ENCODE results near the gene RASSF4.

RASSF4 gene

DNA sequence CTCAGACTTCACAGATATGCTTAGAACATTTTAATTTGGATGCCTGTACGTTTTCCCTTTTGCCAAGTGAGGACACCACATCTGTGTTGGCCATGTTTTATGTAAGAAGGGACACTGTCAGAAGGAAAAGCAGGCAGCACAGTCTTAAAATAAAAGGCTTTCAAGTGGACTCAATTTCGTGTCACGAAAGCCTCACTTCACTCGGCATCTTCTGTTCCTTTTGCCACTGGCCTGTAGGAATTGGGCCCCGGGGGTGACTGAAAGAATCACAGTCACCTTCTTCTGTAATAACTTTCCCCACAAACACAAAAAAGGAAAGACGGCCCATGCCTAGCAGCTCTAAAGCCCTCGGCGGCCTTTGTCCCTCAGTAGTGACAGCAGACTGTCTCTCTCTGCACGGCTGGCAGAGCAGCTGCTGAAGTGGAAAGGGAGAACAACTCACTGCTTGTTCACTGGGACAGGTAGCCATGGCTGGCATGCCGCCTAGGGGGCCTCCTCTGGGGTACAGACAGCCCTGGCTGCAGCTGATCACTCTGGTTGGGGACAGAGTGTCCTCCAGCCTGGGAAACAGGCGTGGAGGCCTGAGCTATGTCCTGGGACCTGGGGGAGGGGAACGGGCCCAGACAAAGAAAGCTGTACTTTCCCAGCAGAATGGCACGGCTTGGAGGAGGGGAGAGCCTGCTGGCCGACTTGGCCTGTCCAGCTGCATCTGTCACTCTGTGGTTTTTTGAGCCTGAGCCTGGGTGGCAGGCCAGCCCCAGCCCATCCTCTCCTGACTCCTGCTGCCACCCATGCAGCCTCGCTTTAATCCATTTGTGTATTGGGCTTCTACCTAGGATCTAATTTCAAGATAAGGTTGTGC is 4.4 kb downstream of the RASSF4 start:
- Histone ChIP-seq H3K4me1 (ENCODE audit: control insufficient read depth in 2 of 2, insufficient read depth in 1 of 2, low read depth in 1 of 2, low read length in 2 of 2) (peaks cover 43 to 44% of the 10 kb centered on the region in 2 donors), H3K9me3 (replicated peaks in 1 of 2; ENCODE audit: control insufficient read depth in 2 of 2, insufficient read depth in 1 of 2, low read depth in 1 of 2, low read length in 2 of 2) (no peaks in the 10 kb centered on the region), H2BK5ac (ENCODE audit: low read length) (peak overlapping the region; percentile 68), H2AFZ (ENCODE audit: low read length) (peak overlapping the region; percentile 83), H3K4ac (ENCODE audit: low read length) (no peak overlapping the region), H3K9ac (ENCODE audit: low read depth, low read length, poor library complexity) (peak overlapping the region; percentile 47), H3K27ac (replicated peaks; ENCODE audit: low read length) (peak overlapping the region; percentile 95), H4K8ac (ENCODE audit: low read depth, low read length) (no peak overlapping the region), H4K91ac (ENCODE audit: low read depth, low read length, poor library complexity) (peak overlapping the region; percentile 96), H2AK5ac (ENCODE audit: low read depth, low read length) (peak overlapping the region; percentile 47), H3K4me2 (ENCODE audit: insufficient read depth, low read length, poor library complexity, severe bottlenecking) (peak overlapping the region; percentile 35), H3K18ac (ENCODE audit: low read length) (peak overlapping the region; percentile 96), H3K23ac (ENCODE audit: low read depth, low read length, poor library complexity) (no peak overlapping the region), H3K27me3 (ENCODE audit: control insufficient read depth in 3 of 3, insufficient read depth in 3 of 3, low read depth in 1 of 3, low read length in 3 of 3) (peaks cover 0 to 2% (median 0%) of the 10 kb centered on the region in 3 experiments), H2BK12ac (ENCODE audit: low read length) (no peak overlapping the region), H3K14ac (ENCODE audit: low read length) (no peak overlapping the region), H3K79me1 (ENCODE audit: low read depth, low read length) (no peaks in the 10 kb centered on the region), H3K36me3 (replicated peaks in 1 of 2; ENCODE audit: control insufficient read depth in 2 of 2, insufficient read depth in 2 of 2, low read length in 2 of 2) (peaks cover 0 to 2% of the 10 kb centered on the region in 2 donors), H3K4me3 (ENCODE audit: low read length in 2 of 2) (peak overlapping the region in 1 of 2 donors; percentile 29), H2BK15ac (ENCODE audit: low read length) (no peak overlapping the region), H2BK120ac (ENCODE audit: low read depth, low read length) (peak overlapping the region; percentile 78)
- peak; percentile 72 for DNase-seq (ENCODE audit: low spot score)
- WGBS, 2 donors (ENCODE audit: extremely low coverage in 2 of 2, insufficient read length in 2 of 2, insufficient replicate concordance in 1 of 2), result no CpG with 5 or more reads among the region's 15 CpGs

GRCh38 chr10:44965104-44965503 is 5.5 kb downstream of the RASSF4 start:
- Histone ChIP-seq H3K4ac (ENCODE audit: low read length) (no peak overlapping the region), H3K36me3 (replicated peaks in 1 of 2; ENCODE audit: control insufficient read depth in 2 of 2, insufficient read depth in 2 of 2, low read length in 2 of 2) (peaks cover 0 to 2% of the 10 kb centered on the region in 2 donors), H4K91ac (ENCODE audit: low read depth, low read length, poor library complexity) (no peak overlapping the region), H2BK15ac (ENCODE audit: low read length) (no peak overlapping the region), H2AK5ac (ENCODE audit: low read depth, low read length) (no peak overlapping the region), H3K4me3 (ENCODE audit: low read length in 2 of 2) (no peak overlapping the region), H2BK120ac (ENCODE audit: low read depth, low read length) (no peak overlapping the region), H3K9ac (ENCODE audit: low read depth, low read length, poor library complexity) (no peak overlapping the region), H3K4me2 (ENCODE audit: insufficient read depth, low read length, poor library complexity, severe bottlenecking) (no peak overlapping the region), H3K27me3 (ENCODE audit: control insufficient read depth in 3 of 3, insufficient read depth in 3 of 3, low read depth in 1 of 3, low read length in 3 of 3) (peaks cover 0 to 2% (median 0%) of the 10 kb centered on the region in 3 experiments), H3K27ac (replicated peaks; ENCODE audit: low read length) (peak overlapping the region; percentile 95), H3K18ac (ENCODE audit: low read length) (no peak overlapping the region), H3K9me3 (replicated peaks in 1 of 2; ENCODE audit: control insufficient read depth in 2 of 2, insufficient read depth in 1 of 2, low read depth in 1 of 2, low read length in 2 of 2) (no peaks in the 10 kb centered on the region), H3K14ac (ENCODE audit: low read length) (no peak overlapping the region), H2BK5ac (ENCODE audit: low read length) (peak overlapping the region; percentile 10), H2BK12ac (ENCODE audit: low read length) (no peak overlapping the region), H3K23ac (ENCODE audit: low read depth, low read length, poor library complexity) (no peak overlapping the region), H3K4me1 (ENCODE audit: control insufficient read depth in 2 of 2, insufficient read depth in 1 of 2, low read depth in 1 of 2, low read length in 2 of 2) (peaks cover 39% of the 10 kb centered on the region in 2 donors), H3K79me1 (ENCODE audit: low read depth, low read length) (no peaks in the 10 kb centered on the region), H4K8ac (ENCODE audit: low read depth, low read length) (no peak overlapping the region), H2AFZ (ENCODE audit: low read length) (peak overlapping the region; percentile 83)
- WGBS, 2 donors (ENCODE audit: extremely low coverage in 2 of 2, insufficient read length in 2 of 2, insufficient replicate concordance in 1 of 2), result no CpG with 5 or more reads among the region's 1 CpG
- DNase-seq (ENCODE audit: low spot score), result no peak

- H3K23ac ChIP-seq (ENCODE audit: low read depth, low read length, poor library complexity), result no peak overlapping the region
Observed at GRCh38 chr10:44965651-44966097, 6.1 kb downstream of the RASSF4 start.

DNA sequence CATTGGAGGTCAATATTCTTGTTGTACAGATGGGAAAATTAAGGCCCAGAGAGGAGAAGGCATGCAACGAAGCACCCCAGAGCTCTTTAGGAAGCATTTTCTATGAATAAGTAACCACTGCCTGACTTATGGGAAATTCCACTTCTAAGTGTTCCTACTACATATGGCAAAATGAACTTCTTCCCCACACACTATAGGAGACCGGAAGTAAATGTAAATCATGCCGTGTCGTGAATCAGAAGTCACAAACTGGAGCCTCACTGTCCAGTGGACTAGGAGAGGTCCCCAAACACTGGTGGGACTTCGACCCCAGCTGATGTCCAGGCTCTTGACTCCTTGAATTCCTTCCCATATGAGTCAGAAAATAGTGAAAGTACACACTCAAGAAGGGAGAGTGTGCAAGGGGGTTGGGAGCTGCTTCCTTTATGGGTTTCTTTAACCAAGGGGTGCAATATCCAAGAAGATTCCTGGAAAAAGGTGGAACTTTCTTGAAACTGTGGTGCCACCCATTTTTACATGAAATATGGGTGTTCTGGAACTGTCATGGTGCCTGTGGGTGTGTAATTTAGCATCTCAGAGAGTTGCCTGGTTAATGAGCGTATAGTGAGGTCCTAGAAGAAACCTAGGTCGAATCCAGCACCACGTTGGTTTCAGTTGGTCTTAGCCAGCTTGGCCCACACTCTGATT is 6.7 kb downstream of the RASSF4 start:
- no peak overlapping the region for H2BK120ac ChIP-seq (ENCODE audit: low read depth, low read length)
- H3K14ac ChIP-seq (ENCODE audit: low read length), result no peak overlapping the region
- H3K4me1 ChIP-seq (ENCODE audit: control insufficient read depth in 2 of 2, insufficient read depth in 1 of 2, low read depth in 1 of 2, low read length in 2 of 2), result peaks cover 29 to 34% of the 10 kb centered on the region in 2 donors
- H2AK5ac ChIP-seq (ENCODE audit: low read depth, low read length), result no peak overlapping the region
- no peaks in the 10 kb centered on the region for H3K9me3 ChIP-seq (replicated peaks in 1 of 2; ENCODE audit: control insufficient read depth in 2 of 2, insufficient read depth in 1 of 2, low read depth in 1 of 2, low read length in 2 of 2)
- H3K9ac ChIP-seq (ENCODE audit: low read depth, low read length, poor library complexity), result no peak overlapping the region
- H3K27ac ChIP-seq (replicated peaks; ENCODE audit: low read length), result no peak overlapping the region
- no peak overlapping the region for H2BK15ac ChIP-seq (ENCODE audit: low read length)
- no peaks in the 10 kb centered on the region for H3K27me3 ChIP-seq (ENCODE audit: control insufficient read depth in 3 of 3, insufficient read depth in 3 of 3, low read depth in 1 of 3, low read length in 3 of 3)
- no peak overlapping the region for H2AFZ ChIP-seq (ENCODE audit: low read length)
- H3K4ac ChIP-seq (ENCODE audit: low read length), result no peak overlapping the region
- H3K4me3 ChIP-seq (ENCODE audit: low read length in 2 of 2), result no peak overlapping the region
- H3K23ac ChIP-seq (ENCODE audit: low read depth, low read length, poor library complexity), result no peak overlapping the region
- H2BK12ac ChIP-seq (ENCODE audit: low read length), result peak overlapping the region; percentile 17
- H4K8ac ChIP-seq (ENCODE audit: low read depth, low read length), result no peak overlapping the region
- peaks cover 0 to 2% of the 10 kb centered on the region in 2 donors for H3K36me3 ChIP-seq (replicated peaks in 1 of 2; ENCODE audit: control insufficient read depth in 2 of 2, insufficient read depth in 2 of 2, low read length in 2 of 2)
- H2BK5ac ChIP-seq (ENCODE audit: low read length), result no peak overlapping the region
- H3K79me1 ChIP-seq (ENCODE audit: low read depth, low read length), result no peaks in the 10 kb centered on the region
- no peak overlapping the region for H4K91ac ChIP-seq (ENCODE audit: low read depth, low read length, poor library complexity)
- H3K4me2 ChIP-seq (ENCODE audit: insufficient read depth, low read length, poor library complexity, severe bottlenecking), result no peak overlapping the region
- no peak overlapping the region for H3K18ac ChIP-seq (ENCODE audit: low read length)
- DNase-seq (ENCODE audit: low spot score), result no peak
- no CpG with 5 or more reads among the region's 8 CpGs for WGBS, 2 donors (ENCODE audit: extremely low coverage in 2 of 2, insufficient read length in 2 of 2, insufficient replicate concordance in 1 of 2)

More at GRCh38 chr10:44965651-44966097, 6.1 kb downstream of the RASSF4 start:
- Histone ChIP-seq H3K4me3 (ENCODE audit: low read length in 2 of 2) (no peak overlapping the region), H3K14ac (ENCODE audit: low read length) (no peak overlapping the region), H2AK5ac (ENCODE audit: low read depth, low read length) (peak overlapping the region; percentile 23), H3K27me3 (ENCODE audit: control insufficient read depth in 3 of 3, insufficient read depth in 3 of 3, low read depth in 1 of 3, low read length in 3 of 3) (no peaks in the 10 kb centered on the region), H2BK15ac (ENCODE audit: low read length) (no peak overlapping the region), H2AFZ (ENCODE audit: low read length) (no peak overlapping the region), H4K91ac (ENCODE audit: low read depth, low read length, poor library complexity) (no peak overlapping the region), H3K27ac (replicated peaks; ENCODE audit: low read length) (no peak overlapping the region), H2BK12ac (ENCODE audit: low read length) (no peak overlapping the region), H4K8ac (ENCODE audit: low read depth, low read length) (no peak overlapping the region), H2BK120ac (ENCODE audit: low read depth, low read length) (no peak overlapping the region), H3K4me1 (ENCODE audit: control insufficient read depth in 2 of 2, insufficient read depth in 1 of 2, low read depth in 1 of 2, low read length in 2 of 2) (peaks cover 35% of the 10 kb centered on the region in 2 donors), H3K4me2 (ENCODE audit: insufficient read depth, low read length, poor library complexity, severe bottlenecking) (no peak overlapping the region), H3K36me3 (replicated peaks in 1 of 2; ENCODE audit: control insufficient read depth in 2 of 2, insufficient read depth in 2 of 2, low read length in 2 of 2) (peaks cover 0 to 2% of the 10 kb centered on the region in 2 donors), H3K4ac (ENCODE audit: low read length) (no peak overlapping the region), H3K9ac (ENCODE audit: low read depth, low read length, poor library complexity) (no peak overlapping the region), H2BK5ac (ENCODE audit: low read length) (no peak overlapping the region), H3K9me3 (replicated peaks in 1 of 2; ENCODE audit: control insufficient read depth in 2 of 2, insufficient read depth in 1 of 2, low read depth in 1 of 2, low read length in 2 of 2) (no peaks in the 10 kb centered on the region), H3K79me1 (ENCODE audit: low read depth, low read length) (no peaks in the 10 kb centered on the region), H3K18ac (ENCODE audit: low read length) (peak overlapping the region; percentile 53)
- DNase-seq (ENCODE audit: low spot score), result no peak
- WGBS, 2 donors (ENCODE audit: extremely low coverage in 2 of 2, insufficient read length in 2 of 2, insufficient replicate concordance in 1 of 2), result no CpG with 5 or more reads among the region's 6 CpGs
